SK-N-DZ (cell line): ENCODE results near the gene SLC25A3. TPM values are rescaled to one million over a fixed set of nuclear protein-coding genes. Genes with fewer than 3 reads are reported as not detected.
"Not testable (repeated sequence)": the region's sequence is repeated elsewhere in the genome, so short reads cannot be mapped to it uniquely, and the experiment has no call there.

Experiments
- DNase-seq: peaks from one replicate; pipeline ENCODE4 v3.0.0-alpha.2; 2015; ENCODE audit warnings: low spot score
- polyA plus RNA-seq, 2 experiments: library from polyadenylated mRNA; depleted of rRNA; stranded (reverse); fragments of >200 nt; gene quantifications; 2 replicates each; pipeline ENCODE4 v1.2.3, GENCODE V29; 2014

The SLC25A3 gene
- polyA plus RNA-seq (2014; cell fraction: cytosol; rRNA removed) = 785 and 1,138 TPM in 2 replicates
- polyA plus RNA-seq (2014; cell fraction: nucleus; rRNA removed) = 519 and 667 TPM in 2 replicates

GRCh38 chr12:98593351-98594049, at the start of gene SLC25A3:
TSS of gene SLC25A3 (plus strand) at chr12:98593686. CDS start at chr12:98593979, 293 bp downstream.
- DNase-seq = peak; percentile 98

- no peak for DNase-seq
Observed at GRCh38 chr12:98543701-98544100, 49.8 kb upstream of the SLC25A3 start.

GRCh38 chr12:98544751-98545150, 48.7 kb upstream of the SLC25A3 start:
- no peak for DNase-seq

- no peak for DNase-seq
Observed at GRCh38 chr12:98549371-98550110, 43.9 kb upstream of the SLC25A3 start.

GRCh38 chr12:98551787-98552186, 41.7 kb upstream of the SLC25A3 start:
- DNase-seq = no peak

GRCh38 chr12:98558097-98558496, 35.4 kb upstream of the SLC25A3 start:
- not testable (repeated sequence) for DNase-seq

- no peak for DNase-seq
Observed at GRCh38 chr12:98559666-98560065, 33.8 kb upstream of the SLC25A3 start.

DNA sequence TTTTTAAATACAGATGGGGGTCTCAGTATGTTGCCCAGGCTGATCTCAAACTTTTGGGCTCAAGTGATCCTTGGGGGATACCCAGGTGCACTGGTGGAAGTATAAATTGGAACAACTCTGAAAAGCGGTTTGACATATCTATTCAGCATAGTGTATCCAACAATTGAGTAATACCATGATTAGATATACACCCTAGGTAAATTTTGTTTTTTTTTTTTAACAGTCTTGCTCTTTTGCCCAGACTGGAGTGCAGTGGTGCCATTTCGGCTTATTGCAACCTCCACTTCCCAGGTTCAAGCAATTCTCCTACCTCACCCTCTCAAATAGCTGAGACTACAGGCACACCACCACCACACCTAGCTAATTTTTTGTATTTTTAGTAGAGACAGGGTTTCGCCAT, 31.6 kb upstream of the SLC25A3 start:
- no peak for DNase-seq

- DNase-seq = peak; percentile 20
Observed at GRCh38 chr12:98572010-98572409, 21.5 kb upstream of the SLC25A3 start.

DNA sequence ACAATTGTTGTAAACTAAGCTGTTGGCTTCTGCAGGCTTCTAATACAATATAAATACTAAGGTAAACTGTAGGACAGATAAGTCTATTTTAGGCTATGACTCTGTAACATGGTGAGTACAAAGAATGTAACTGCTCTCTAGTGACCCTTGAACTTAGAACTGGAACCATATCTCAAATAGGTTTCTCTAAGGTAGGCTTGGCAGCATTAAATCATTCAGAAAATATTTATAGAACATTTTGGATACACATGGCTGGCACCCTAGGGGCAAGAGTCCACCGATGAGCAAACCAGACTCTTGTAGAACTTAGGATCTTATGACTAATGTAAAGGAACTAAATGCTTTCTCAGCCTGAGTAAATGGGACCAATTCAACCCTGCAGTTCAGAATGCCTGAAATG, 19.4 kb upstream of the SLC25A3 start:
- no peak for DNase-seq

GRCh38 chr12:98575013-98575412, 18.5 kb upstream of the SLC25A3 start:
- DNase-seq = no peak

GRCh38 chr12:98576795-98577194, 16.7 kb upstream of the SLC25A3 start:
- DNase-seq = not testable (repeated sequence)

GRCh38 chr12:98578392-98578791, 15.1 kb upstream of the SLC25A3 start:
- no peak for DNase-seq

DNA sequence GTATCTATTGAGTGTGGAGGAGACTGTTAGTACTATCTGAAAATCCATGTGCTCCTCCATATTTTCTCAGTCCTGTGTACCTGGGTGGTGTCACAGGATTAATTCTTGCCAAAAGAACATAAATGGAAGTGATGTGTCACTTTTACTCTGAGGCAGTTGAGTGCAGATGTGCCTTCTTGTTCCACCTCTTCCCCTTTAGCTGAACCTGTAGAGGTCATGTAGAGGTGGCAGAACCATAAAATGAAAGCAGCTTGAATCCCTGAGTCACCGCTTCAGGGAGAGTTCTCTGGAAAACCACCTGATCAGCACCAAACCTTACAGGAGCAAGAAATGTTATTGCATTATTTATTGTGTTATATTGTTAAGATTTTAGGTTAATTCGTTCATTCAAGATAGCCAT, 14.7 kb upstream of the SLC25A3 start:
- DNase-seq = no peak

- no peak for DNase-seq
Observed at GRCh38 chr12:98579347-98579746, 14.1 kb upstream of the SLC25A3 start.

GRCh38 chr12:98579835-98580234, 13.7 kb upstream of the SLC25A3 start:
- DNase-seq = no peak

GRCh38 chr12:98580695-98581094, 12.8 kb upstream of the SLC25A3 start:
- no peak for DNase-seq

GRCh38 chr12:98581101-98581500, 12.4 kb upstream of the SLC25A3 start:
- DNase-seq = no peak

- no peak for DNase-seq
Observed at GRCh38 chr12:98582093-98582492, 11.4 kb upstream of the SLC25A3 start.

GRCh38 chr12:98587084-98587483, 6.4 kb upstream of the SLC25A3 start:
- DNase-seq = peak; percentile 39

- DNase-seq = no peak
Observed at GRCh38 chr12:98591209-98591608, 2.3 kb upstream of the SLC25A3 start.

- DNase-seq = peak; percentile 61
Observed at GRCh38 chr12:98592825-98593322, 612 bp upstream of the SLC25A3 start.
